ENCODE measurements around the gene ELAVL3. TPM values are rescaled to one million over a fixed set of nuclear protein-coding genes. Genes with fewer than 3 reads are reported as not detected.

ELAVL3 gene
- total RNA-seq, 1 experiment from 2014 or later, result 1.4 TPM

DNA sequence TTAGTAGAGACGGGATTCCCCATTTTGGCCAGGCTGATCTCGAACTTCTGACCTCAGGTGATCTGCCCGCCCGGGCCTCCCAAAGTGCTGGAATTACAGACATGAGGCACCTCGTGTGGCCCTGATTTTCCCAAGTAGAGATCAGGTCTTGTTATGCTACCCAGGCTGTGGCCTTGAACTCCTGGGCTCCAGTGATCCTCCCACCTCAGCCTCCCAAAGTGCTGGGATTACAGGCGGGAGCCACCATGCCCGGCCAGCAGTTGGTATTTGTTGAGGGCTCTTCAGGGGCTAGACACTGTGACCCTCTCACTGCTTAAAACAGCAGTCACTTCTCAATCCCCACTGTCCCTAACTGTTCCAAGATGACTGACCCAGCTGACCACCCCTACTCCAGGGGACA lies 8.5 kb upstream of the ELAVL3 start:
- Mint-ChIP-seq H3K4me1 (no peaks in the 10 kb centered on the region), H3K27ac (no peak overlapping the region), H3K36me3 (peaks cover 12% of the 10 kb centered on the region), H3K4me3 (no peak overlapping the region), H3K27me3 (ENCODE audit: low read depth) (no peaks in the 10 kb centered on the region), H3K9me3 (no peaks in the 10 kb centered on the region)
- ChIA-PET POLR2A (no interaction called here), CTCF (no interaction called here)
- DNase-seq (ENCODE audit: low spot score), result no peak
- ATAC-seq, result no peak
- TF ChIP-seq, protein P1, sequence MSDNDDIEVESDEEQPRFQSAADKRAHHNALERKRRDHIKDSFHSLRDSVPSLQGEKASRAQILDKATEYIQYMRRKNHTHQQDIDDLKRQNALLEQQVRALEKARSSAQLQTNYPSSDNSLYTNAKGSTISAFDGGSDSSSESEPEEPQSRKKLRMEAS (CRISPR knock-in tag; IDR thresholded peaks at IDR 0.05), result no peak
- no peak for TF ChIP-seq TCF7 (CRISPR knock-in tag; IDR thresholded peaks at IDR 0.05; ENCODE audit: low read depth)
- TF ChIP-seq, protein P2, sequence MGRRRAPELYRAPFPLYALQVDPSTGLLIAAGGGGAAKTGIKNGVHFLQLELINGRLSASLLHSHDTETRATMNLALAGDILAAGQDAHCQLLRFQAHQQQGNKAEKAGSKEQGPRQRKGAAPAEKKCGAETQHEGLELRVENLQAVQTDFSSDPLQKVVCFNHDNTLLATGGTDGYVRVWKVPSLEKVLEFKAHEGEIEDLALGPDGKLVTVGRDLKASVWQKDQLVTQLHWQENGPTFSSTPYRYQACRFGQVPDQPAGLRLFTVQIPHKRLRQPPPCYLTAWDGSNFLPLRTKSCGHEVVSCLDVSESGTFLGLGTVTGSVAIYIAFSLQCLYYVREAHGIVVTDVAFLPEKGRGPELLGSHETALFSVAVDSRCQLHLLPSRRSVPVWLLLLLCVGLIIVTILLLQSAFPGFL (CRISPR knock-in tag; IDR thresholded peaks at IDR 0.05; ENCODE audit: borderline replicate concordance), result no peak
- TF ChIP-seq GTF2I (CRISPR knock-in tag; conservative IDR thresholded peaks at IDR 0.05), result no peak
- no peak for TF ChIP-seq TP53 (CRISPR knock-in tag; IDR thresholded peaks at IDR 0.05)
- no peak for TF ChIP-seq PRRX2 (CRISPR knock-in tag; IDR thresholded peaks at IDR 0.05)
- TF ChIP-seq JUN (CRISPR knock-in tag; IDR thresholded peaks at IDR 0.05), result no peak
- TF ChIP-seq ATF1 (CRISPR knock-in tag; IDR thresholded peaks at IDR 0.05), result no peak
- TF ChIP-seq, protein P3, sequence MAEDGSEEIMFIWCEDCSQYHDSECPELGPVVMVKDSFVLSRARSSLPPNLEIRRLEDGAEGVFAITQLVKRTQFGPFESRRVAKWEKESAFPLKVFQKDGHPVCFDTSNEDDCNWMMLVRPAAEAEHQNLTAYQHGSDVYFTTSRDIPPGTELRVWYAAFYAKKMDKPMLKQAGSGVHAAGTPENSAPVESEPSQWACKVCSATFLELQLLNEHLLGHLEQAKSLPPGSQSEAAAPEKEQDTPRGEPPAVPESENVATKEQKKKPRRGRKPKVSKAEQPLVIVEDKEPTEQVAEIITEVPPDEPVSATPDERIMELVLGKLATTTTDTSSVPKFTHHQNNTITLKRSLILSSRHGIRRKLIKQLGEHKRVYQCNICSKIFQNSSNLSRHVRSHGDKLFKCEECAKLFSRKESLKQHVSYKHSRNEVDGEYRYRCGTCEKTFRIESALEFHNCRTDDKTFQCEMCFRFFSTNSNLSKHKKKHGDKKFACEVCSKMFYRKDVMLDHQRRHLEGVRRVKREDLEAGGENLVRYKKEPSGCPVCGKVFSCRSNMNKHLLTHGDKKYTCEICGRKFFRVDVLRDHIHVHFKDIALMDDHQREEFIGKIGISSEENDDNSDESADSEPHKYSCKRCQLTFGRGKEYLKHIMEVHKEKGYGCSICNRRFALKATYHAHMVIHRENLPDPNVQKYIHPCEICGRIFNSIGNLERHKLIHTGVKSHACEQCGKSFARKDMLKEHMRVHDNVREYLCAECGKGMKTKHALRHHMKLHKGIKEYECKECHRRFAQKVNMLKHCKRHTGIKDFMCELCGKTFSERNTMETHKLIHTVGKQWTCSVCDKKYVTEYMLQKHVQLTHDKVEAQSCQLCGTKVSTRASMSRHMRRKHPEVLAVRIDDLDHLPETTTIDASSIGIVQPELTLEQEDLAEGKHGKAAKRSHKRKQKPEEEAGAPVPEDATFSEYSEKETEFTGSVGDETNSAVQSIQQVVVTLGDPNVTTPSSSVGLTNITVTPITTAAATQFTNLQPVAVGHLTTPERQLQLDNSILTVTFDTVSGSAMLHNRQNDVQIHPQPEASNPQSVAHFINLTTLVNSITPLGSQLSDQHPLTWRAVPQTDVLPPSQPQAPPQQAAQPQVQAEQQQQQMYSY (CRISPR knock-in tag; IDR thresholded peaks at IDR 0.05), result no peak
- no peak for TF ChIP-seq SP1 (CRISPR knock-in tag; conservative IDR thresholded peaks at IDR 0.05)
- TF ChIP-seq, protein P4, sequence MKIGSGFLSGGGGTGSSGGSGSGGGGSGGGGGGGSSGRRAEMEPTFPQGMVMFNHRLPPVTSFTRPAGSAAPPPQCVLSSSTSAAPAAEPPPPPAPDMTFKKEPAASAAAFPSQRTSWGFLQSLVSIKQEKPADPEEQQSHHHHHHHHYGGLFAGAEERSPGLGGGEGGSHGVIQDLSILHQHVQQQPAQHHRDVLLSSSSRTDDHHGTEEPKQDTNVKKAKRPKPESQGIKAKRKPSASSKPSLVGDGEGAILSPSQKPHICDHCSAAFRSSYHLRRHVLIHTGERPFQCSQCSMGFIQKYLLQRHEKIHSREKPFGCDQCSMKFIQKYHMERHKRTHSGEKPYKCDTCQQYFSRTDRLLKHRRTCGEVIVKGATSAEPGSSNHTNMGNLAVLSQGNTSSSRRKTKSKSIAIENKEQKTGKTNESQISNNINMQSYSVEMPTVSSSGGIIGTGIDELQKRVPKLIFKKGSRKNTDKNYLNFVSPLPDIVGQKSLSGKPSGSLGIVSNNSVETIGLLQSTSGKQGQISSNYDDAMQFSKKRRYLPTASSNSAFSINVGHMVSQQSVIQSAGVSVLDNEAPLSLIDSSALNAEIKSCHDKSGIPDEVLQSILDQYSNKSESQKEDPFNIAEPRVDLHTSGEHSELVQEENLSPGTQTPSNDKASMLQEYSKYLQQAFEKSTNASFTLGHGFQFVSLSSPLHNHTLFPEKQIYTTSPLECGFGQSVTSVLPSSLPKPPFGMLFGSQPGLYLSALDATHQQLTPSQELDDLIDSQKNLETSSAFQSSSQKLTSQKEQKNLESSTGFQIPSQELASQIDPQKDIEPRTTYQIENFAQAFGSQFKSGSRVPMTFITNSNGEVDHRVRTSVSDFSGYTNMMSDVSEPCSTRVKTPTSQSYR (CRISPR knock-in tag; IDR thresholded peaks at IDR 0.05), result no peak
- no peak for TF ChIP-seq JAZF1 (CRISPR knock-in tag; IDR thresholded peaks at IDR 0.05)
- TF ChIP-seq, protein P5, sequence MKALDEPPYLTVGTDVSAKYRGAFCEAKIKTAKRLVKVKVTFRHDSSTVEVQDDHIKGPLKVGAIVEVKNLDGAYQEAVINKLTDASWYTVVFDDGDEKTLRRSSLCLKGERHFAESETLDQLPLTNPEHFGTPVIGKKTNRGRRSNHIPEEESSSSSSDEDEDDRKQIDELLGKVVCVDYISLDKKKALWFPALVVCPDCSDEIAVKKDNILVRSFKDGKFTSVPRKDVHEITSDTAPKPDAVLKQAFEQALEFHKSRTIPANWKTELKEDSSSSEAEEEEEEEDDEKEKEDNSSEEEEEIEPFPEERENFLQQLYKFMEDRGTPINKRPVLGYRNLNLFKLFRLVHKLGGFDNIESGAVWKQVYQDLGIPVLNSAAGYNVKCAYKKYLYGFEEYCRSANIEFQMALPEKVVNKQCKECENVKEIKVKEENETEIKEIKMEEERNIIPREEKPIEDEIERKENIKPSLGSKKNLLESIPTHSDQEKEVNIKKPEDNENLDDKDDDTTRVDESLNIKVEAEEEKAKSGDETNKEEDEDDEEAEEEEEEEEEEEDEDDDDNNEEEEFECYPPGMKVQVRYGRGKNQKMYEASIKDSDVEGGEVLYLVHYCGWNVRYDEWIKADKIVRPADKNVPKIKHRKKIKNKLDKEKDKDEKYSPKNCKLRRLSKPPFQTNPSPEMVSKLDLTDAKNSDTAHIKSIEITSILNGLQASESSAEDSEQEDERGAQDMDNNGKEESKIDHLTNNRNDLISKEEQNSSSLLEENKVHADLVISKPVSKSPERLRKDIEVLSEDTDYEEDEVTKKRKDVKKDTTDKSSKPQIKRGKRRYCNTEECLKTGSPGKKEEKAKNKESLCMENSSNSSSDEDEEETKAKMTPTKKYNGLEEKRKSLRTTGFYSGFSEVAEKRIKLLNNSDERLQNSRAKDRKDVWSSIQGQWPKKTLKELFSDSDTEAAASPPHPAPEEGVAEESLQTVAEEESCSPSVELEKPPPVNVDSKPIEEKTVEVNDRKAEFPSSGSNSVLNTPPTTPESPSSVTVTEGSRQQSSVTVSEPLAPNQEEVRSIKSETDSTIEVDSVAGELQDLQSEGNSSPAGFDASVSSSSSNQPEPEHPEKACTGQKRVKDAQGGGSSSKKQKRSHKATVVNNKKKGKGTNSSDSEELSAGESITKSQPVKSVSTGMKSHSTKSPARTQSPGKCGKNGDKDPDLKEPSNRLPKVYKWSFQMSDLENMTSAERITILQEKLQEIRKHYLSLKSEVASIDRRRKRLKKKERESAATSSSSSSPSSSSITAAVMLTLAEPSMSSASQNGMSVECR (CRISPR knock-in tag; IDR thresholded peaks at IDR 0.05; ENCODE audit: borderline replicate concordance), result no peak
- TF ChIP-seq ZNF263 (CRISPR knock-in tag; IDR thresholded peaks at IDR 0.05; ENCODE audit: low read depth), result no peak

Data from WTC11 (cell line).